ENCODE data around the gene MSH3.
"Not testable (repeated sequence)": the region's sequence is repeated elsewhere in the genome, so short reads cannot be mapped to it uniquely, and the experiment has no call there.

The MSH3 gene

DNA sequence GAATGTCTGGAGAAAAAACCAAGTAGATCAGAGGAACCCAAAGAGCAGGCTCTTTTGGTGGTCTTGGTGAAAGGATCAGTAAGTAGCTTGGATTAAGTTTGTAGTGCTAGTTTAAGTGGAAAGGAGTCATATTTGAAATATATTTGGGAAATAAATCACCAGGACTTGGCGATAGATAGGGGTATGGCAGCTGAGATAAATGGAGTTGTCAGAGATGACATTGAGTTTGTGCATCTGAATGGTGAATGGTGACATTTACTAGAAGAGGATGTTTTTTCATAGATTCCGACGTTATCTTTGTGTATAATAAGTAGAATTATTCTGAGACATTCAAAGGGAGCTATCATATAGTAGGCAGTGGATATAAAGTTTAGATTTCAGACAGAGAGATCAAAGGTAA is 162.1 kb downstream of the MSH3 start:
- Histone ChIP-seq H3K36me3 (ENCODE audit: control insufficient read depth in 2 of 2, insufficient read depth in 1 of 2, low read length in 2 of 2) (peaks cover 6 to 12% of the 10 kb centered on the region in 2 experiments), H3K4me3 (ENCODE audit: low read depth, low read length) (no peak overlapping the region), H3K9me3 (ENCODE audit: control insufficient read depth, insufficient read depth, low read depth, low read length) (no peaks in the 10 kb centered on the region), H3K4me1 (ENCODE audit: control insufficient read depth, insufficient read depth, low read length) (no peaks in the 10 kb centered on the region), H3K27ac (ENCODE audit: extremely low read depth, low read depth, low read length) (no peak overlapping the region)
- CTCF ChIA-PET: interaction anchor here (0.9 kb wide), 1 partner anchor 104 kb away, joined by 5 read pairs; no protein-coding TSS in a partner anchor
- POLR2A ChIA-PET: no interaction called here
- TF ChIP-seq, protein P1, sequence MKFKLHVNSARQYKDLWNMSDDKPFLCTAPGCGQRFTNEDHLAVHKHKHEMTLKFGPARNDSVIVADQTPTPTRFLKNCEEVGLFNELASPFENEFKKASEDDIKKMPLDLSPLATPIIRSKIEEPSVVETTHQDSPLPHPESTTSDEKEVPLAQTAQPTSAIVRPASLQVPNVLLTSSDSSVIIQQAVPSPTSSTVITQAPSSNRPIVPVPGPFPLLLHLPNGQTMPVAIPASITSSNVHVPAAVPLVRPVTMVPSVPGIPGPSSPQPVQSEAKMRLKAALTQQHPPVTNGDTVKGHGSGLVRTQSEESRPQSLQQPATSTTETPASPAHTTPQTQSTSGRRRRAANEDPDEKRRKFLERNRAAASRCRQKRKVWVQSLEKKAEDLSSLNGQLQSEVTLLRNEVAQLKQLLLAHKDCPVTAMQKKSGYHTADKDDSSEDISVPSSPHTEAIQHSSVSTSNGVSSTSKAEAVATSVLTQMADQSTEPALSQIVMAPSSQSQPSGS (tag by site-specific recombination; IDR thresholded peaks at IDR 0.05; ENCODE audit: low read depth): no peak
- no peak for TF ChIP-seq ZNF571 (tag by site-specific recombination; IDR thresholded peaks at IDR 0.05)
- TF ChIP-seq, protein P2, sequence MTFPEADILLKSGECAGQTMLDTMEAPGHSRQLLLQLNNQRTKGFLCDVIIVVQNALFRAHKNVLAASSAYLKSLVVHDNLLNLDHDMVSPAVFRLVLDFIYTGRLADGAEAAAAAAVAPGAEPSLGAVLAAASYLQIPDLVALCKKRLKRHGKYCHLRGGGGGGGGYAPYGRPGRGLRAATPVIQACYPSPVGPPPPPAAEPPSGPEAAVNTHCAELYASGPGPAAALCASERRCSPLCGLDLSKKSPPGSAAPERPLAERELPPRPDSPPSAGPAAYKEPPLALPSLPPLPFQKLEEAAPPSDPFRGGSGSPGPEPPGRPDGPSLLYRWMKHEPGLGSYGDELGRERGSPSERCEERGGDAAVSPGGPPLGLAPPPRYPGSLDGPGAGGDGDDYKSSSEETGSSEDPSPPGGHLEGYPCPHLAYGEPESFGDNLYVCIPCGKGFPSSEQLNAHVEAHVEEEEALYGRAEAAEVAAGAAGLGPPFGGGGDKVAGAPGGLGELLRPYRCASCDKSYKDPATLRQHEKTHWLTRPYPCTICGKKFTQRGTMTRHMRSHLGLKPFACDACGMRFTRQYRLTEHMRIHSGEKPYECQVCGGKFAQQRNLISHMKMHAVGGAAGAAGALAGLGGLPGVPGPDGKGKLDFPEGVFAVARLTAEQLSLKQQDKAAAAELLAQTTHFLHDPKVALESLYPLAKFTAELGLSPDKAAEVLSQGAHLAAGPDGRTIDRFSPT (tag by site-specific recombination; IDR thresholded peaks at IDR 0.05): no peak

DNA sequence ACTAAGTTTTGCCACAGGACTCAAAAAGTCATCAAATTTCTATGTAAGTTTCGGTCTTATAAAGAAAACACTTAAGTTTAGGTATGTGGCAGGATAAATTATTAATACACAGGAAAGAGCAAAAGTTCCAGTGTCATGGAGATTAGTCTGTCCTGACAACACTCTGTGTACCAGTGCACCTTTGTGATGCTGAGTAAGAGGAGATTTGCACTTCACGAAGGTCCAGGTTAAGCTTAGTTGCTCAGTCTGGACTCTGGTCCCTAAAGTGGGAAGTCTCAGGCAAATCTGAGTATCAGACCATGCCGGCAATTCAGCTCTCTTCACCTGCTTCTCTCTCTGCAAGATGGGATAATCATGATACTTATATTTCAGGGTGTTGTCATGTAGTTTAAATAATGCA is 166.2 kb downstream of the MSH3 start:
- peaks cover 0 to 4% of the 10 kb centered on the region in 2 experiments; a peak in 1 of 3 replicates for H3K36me3 ChIP-seq (ENCODE audit: control insufficient read depth in 2 of 2, insufficient read depth in 1 of 2, low read length in 2 of 2)
- no peak overlapping the region for H3K27ac ChIP-seq (ENCODE audit: extremely low read depth, low read depth, low read length)
- POLR2A ChIA-PET: no interaction called here
- H3K9me3 ChIP-seq (ENCODE audit: control insufficient read depth, insufficient read depth, low read depth, low read length): no peaks in the 10 kb centered on the region
- peaks cover under 1% of the 10 kb centered on the region; the same call in 1 of the 2 replicates for H3K4me1 ChIP-seq (ENCODE audit: control insufficient read depth, insufficient read depth, low read length)
- no peak for TF ChIP-seq ZSCAN5A (tag by site-specific recombination; IDR thresholded peaks at IDR 0.05)
- CTCF ChIA-PET: no interaction called here
- no peak overlapping the region for H3K4me3 ChIP-seq (ENCODE audit: low read depth, low read length)

- H3K4me3 ChIP-seq (ENCODE audit: low read depth, low read length): no peak overlapping the region
- H3K27ac ChIP-seq (ENCODE audit: extremely low read depth, low read depth, low read length): no peak overlapping the region
- H3K9me3 ChIP-seq (ENCODE audit: control insufficient read depth, insufficient read depth, low read depth, low read length): no peaks in the 10 kb centered on the region
- peaks cover 0 to 4% of the 10 kb centered on the region in 2 experiments; a peak in 1 of 3 replicates for H3K36me3 ChIP-seq (ENCODE audit: control insufficient read depth in 2 of 2, insufficient read depth in 1 of 2, low read length in 2 of 2)
- peaks cover 3% of the 10 kb centered on the region; the same call in 1 of the 2 replicates for H3K4me1 ChIP-seq (ENCODE audit: control insufficient read depth, insufficient read depth, low read length)
- no peak for TF ChIP-seq INSM2 (tag by site-specific recombination; IDR thresholded peaks at IDR 0.05)
- TF ChIP-seq ZNF311 (tag by site-specific recombination; IDR thresholded peaks at IDR 0.05; ENCODE audit: borderline replicate concordance): no peak
- no peak for TF ChIP-seq ZNF791 (tag by site-specific recombination; IDR thresholded peaks at IDR 0.05)
- no peak for TF ChIP-seq ZFHX2 (tag by site-specific recombination; conservative IDR thresholded peaks at IDR 0.05)
- no peak for TF ChIP-seq ZNF670 (tag by site-specific recombination; IDR thresholded peaks at IDR 0.05; ENCODE audit: low read depth)
- TF ChIP-seq ZNF692 (tag by site-specific recombination; IDR thresholded peaks at IDR 0.05): no peak
- no peak for TF ChIP-seq ZNF292 (tag by site-specific recombination; IDR thresholded peaks at IDR 0.05; ENCODE audit: borderline replicate concordance, low read depth)
- CTCF ChIA-PET: no interaction called here
- POLR2A ChIA-PET: no interaction called here
These were observed 168.2 kb downstream of the MSH3 start for GRCh38 chr5:80822640-80823039.

DNA sequence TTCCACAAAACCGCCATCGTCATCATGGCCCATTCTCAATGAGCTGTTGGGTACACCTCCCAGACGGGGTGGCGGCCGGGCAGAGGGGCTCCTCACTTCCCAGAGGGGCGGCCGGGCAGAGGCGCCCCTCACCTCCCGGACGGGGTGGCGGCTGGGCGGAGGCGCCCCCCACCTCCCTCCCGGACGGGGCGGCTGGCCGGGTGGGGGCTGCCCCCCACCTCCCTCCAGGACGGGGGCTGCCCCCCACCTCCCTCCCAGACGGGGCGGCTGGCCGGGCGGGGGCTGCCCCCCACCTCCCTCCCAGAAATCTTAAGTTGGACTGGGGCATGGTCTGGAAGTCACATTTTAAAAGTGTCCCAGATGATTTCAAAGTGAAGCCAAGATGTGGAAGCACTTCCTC is 169.7 kb downstream of the MSH3 start:
- H3K9me3 ChIP-seq (ENCODE audit: control insufficient read depth, insufficient read depth, low read depth, low read length); H3K4me1 ChIP-seq (ENCODE audit: control insufficient read depth, insufficient read depth, low read length); H3K4me3 ChIP-seq (ENCODE audit: low read depth, low read length); POLR2A ChIA-PET; CTCF ChIA-PET; H3K27ac ChIP-seq (ENCODE audit: extremely low read depth, low read depth, low read length): not testable (repeated sequence)
- peaks cover 0 to 13% of the 10 kb centered on the region in 2 experiments; a peak in 1 of 3 replicates for H3K36me3 ChIP-seq (ENCODE audit: control insufficient read depth in 2 of 2, insufficient read depth in 1 of 2, low read length in 2 of 2)

All from HEK293 (cell line).